T47D (cell line): ENCODE data around the gene RUNX3.

Experiments used
- DNase-seq, 2 experiments: peaks; one replicate each; pipeline versions ENCODE4 v3.0.0 to v3.0.0-alpha.2; 2011 to 2012; ENCODE audit warnings: low read depth in 1 of 2, low spot score in 1 of 2
- JUND ChIP-seq: IDR thresholded peaks from 2 replicates; pipeline ENCODE4 v1.6.1; 2012; ENCODE audit warnings: low read depth
- in situ Hi-C: cut with HindIII; loops from 2 replicates; pipeline ENCODE4 v1.10.0; 2016; ENCODE audit warnings: low sequenced_read_pairs, low pct_unique_long_range_greater_than_20kb

RUNX3 gene

DNA sequence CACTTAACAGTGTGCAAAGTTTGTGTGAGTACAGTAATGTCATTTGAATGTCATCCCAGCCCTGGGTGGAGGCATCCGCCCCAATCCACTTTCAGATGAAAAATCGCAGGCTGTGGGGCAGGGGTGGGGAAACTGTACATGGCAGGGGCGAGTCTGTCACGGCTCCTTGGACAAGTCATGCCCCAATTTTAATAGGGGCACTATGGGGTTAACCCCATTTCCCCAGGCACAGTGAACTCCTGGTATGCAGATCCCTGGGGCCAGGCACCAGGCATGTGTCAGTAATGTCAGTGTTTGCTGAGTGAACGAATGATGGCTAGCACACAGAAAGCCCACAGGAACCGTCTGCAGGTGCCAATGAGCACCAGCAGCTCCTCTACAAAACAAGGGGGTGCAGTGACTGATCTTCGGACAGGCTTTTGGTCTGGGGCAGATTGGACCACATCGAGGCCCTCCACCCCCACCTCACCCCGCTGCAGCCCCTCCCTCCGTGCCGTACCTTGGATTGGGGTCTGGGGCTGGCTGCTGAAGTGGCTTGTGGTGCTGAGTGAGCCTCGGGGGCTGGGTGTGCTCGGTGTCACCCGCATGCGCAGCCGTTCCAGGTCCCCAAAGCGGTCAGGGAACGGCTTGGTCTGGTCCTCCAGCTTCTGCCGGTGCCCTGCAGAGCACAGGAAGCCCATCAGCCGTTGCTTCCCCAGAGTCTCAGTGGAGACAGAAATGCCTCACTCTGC is 23.2 kb downstream of the RUNX3 start:
- TF ChIP-seq JUND, result no peak
- in situ Hi-C loops, result no loop called here
- DNase-seq, result no peak

DNA sequence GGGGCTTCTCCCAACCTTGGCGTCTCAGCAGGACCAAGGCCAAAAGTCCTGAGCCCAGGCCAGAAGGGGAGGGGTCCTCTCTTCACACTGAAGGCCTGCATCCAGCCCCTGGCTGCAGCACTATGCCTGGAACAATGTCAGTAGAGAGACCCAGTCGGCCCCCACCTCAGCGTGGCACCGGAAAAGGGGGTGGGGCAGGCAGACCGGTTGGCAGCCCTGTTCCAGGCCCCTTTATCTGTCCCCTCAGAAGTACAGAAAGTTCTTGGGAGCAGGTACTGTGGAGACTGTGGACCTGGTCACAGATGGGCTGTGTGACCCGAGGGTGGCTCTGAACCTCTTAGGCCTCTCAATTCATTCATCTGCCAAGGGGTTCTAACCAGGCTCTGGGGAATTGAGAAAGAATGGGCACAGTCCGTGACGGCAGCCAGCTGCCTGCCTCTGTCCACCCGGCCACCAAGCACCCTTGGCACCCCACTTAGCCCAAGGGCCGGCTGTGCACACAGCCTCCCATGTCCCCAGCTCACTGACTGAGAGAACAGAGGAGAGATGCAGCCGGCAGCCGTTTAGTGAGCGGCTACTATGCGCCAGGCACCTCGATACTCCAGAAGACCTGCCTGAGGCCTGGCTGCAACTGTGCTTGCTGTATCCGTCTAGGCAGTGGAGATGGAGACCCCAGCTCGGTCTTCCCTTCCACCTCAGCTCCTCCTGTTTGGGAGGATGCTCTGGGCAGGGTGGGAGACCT is 23.9 kb downstream of the RUNX3 start:
- in situ Hi-C loops, result no loop called here
- no peak for DNase-seq
- TF ChIP-seq JUND, result no peak

DNA sequence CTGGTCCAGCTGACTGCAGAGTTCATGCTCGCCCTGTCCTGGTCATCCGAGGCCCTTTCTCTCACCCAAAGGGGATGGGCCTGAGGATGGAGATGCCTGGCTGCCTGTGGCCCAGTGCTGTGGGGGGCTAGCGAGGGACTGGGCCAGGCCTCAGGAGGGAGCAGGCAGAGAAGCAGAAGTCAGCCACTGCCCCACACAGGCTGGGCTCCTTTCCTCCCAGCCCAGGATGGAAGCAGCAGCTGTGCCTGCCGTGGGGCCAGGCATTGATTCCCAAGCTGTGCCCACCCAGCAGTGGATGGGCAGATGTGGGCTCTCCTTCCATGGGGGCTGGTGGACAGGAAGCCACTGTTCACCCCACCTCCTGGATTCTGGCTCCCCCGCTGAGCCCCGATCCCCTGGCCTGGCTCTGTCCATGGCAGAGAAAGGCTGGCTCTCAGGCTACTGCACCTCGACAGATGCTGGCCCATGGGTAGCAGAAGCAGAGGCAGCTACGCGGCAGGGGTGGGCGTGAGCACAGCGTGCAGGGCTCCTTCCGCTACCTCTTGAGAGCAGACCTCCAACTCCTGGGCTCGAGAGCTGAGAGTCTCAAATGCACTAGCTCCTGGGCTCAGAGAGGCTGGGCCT is 24.6 kb downstream of the RUNX3 start:
- no peak for TF ChIP-seq JUND
- in situ Hi-C loops, result no loop called here
- no peak for DNase-seq

DNA sequence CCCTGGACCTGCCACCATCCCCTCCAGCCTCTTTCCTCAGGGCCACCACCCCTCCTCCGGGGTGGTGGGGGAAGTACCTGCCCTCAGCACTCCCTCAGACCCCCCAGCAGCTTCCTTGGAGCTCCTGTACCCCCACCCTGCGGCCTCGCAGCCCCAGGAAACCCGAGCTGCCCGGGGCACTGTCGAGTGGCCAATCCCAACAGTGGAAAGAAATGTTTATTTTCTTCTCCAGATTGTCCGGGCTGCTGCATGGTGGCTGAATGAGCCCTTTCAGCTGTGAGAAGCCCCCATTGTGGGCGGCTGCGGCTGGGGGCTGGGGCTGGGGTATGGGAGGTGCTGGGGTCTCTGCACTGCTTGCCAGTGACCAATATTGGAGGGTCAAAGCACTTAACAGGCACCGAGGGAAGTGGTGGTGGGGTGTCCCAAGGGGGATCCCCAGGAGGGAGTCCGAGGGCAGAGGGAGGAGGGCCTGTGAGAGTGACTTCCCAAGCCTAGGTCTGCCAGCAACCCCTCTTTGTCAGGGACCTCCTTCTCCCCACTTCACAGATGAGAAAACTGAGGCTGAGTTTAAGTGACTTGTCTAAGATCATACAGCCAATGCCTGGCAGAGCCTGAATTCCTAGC is 25.2 kb downstream of the RUNX3 start:
- in situ Hi-C loops, result no loop called here

DNA sequence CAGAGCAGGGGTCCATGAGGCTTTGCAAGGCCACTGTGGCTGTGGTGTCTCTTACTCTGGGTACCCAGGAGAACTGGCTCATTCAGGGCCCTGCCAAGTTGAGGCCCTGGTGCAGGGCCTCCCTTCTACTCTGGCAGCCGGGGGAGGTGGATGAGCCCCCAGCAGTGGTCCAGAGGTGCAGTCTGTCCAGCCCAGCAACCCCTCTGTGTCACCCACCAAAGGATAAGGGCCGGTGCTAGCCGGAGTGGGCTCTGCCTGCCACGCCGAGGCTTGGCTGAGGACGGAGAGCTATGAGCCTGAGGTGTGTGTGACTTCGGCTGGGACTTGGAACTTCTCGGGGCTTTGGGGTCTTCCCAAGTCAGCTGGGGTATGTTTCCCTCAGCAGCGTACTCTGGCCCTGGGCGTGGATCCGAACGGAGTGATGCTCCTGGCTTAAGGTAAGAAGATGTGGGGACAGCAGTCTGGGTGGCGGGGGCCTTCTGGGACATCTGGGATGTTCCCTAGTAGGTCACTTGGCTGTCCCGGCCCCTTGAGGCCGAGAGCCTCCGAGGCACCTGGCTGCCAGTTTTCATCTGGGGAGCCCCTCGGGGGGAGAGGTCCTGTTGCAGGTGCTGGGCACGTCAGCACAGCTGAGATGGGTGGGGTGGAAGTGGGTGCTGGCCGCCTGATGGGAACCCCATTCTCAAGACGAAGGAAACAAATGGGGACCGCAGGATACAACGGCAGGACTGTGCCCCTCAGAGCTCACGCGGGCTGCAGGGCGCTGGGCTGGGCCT is 25.9 kb downstream of the RUNX3 start:
- in situ Hi-C loops, result no loop called here
- TF ChIP-seq JUND, result no peak
- DNase-seq, result no peak

More for the DNA sequence above, 25.2 kb downstream of the RUNX3 start:
- no peak for TF ChIP-seq JUND
- DNase-seq, result no peak

DNA sequence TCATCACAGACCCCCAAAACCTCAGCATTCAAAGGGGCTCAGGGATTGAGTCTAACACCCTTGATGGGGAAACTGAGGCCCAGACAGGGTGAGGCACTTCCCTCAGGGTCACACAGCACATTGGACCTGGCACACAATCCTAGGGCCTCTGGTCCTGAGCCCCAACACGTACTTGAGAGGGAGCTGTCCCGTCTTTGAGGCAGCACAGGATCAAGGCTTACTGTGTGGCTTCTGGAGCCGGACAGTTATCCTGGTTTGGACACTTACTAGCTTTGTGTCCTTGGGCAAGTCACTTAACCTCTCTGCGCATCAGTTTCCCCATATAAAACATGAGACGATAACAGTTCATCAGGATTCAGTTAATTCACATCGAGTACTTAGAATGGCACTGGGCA is 26.5 kb downstream of the RUNX3 start:
- TF ChIP-seq JUND, result no peak
- DNase-seq, result no peak
- in situ Hi-C loops, result no loop called here

DNA sequence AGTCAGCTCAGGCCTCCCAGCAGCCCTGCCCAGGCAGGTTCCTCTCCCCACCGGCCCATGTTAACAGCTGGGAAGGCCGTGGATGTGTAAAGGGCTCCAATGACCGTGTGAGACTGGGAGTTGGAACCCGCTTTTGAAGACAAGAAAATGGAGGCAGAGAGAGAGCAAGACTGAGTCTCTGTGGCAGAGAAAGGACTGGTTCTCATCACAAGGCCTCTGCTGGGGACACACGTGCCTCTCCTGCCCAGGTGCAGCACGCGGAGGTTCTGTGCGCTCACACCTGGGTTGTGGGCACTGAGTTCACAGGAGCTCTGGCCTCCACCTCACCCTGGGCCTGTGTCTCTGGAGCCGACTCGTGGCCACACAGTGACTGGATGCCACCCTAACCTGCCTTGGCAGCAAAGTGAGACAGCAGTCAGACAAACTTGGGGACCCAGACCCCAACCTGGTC is 27.0 kb downstream of the RUNX3 start:
- TF ChIP-seq JUND, result no peak
- in situ Hi-C loops, result no loop called here
- no peak for DNase-seq

DNA sequence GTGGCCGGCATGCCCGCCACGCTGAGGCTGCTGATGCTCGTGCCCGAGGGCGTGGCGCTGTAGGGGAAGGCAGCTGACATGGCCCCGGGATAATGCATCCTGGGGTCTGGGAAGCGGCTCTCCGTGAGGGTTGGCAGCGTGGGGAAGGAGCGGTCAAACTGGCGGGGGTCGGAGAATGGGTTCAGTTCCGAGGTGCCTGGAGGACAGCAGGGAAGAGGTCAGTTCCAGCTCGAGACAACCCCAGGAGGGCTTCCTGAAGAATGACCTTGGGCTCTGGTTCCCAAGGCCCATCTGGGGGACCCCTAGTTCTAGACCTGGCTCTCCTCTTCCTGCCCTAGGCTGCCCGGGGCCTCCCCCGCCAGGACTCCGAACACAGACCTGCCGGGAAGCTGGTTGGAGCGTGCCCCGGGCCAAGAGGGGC is 27.6 kb downstream of the RUNX3 start:
- in situ Hi-C loops, result no loop called here
- TF ChIP-seq JUND, result no peak
- DNase-seq, result no peak

DNA sequence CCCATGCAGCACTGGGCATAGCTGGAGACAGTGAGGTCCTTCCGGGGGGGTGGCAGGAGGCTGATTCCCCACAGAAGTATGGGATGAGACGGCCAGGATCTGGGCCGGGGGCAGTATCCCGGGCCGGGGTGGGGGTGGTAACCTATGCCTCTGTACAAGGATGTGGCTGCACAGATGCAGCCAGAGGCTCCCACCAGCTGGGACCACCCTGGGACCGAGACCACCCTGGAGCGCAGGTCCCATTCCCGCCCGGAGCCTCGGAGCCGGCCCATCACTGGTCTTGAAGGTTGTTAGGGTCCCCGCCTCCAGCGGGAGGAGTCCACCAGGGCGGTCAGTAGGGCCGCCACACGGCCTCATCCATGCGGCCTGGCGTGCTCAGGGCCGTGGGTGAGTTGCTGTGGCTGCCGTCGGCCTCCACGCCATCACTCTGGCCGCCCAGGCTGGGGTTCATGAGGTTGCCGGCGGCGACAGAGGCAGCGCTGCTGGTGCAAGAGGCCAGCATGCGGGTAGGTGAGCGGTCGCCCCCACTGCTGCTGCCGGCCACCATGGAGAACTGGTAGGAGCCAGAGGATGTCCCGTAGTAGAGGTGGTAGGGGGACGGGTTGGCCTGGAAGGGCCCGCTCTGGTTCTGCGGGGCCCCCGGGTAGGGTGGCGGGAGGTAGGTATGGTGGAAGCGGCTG is 28.1 kb downstream of the RUNX3 start:
- TF ChIP-seq JUND, result no peak
- no peak for DNase-seq
- in situ Hi-C loops, result no loop called here

DNA sequence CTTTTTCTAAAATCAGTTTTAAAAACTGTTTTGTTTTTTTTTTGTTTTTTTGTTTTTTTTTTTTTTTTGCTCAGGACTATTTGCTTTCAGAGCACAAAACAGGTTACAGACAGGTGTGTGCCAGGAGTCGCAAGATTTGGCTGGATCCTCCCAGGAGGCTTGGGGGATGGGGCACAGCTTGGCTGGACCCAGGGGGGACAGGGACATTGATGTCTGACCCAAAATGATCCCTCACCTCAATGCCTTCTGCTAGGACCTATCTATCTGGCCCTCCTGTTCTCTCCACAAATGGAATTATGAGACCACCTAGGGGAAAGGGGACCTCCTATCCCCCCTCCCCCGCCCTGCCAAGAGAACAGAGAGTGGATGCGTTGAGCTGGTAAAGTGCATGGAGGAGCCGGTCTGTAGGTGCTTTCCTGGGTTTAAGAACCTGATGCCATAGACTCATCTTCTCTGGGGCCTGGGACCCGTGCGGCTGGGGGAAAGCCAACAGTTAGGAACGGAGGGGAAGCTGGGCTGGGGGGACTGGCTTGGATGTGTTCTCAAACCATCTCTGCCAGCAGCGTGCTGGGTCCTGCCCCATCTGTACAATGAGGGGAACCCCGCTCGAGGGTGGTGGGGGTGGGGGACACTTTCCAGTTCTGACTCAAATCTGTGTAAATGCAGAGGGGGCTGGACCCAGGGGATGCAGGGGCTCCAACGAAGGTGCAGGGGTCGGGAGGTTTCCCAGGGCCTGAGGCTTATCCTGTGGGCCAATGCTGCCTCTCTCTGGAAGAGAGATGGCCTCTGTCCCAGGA is 28.9 kb downstream of the RUNX3 start:
- DNase-seq, result no peak
- TF ChIP-seq JUND, result no peak
- in situ Hi-C loops, result no loop called here

DNA sequence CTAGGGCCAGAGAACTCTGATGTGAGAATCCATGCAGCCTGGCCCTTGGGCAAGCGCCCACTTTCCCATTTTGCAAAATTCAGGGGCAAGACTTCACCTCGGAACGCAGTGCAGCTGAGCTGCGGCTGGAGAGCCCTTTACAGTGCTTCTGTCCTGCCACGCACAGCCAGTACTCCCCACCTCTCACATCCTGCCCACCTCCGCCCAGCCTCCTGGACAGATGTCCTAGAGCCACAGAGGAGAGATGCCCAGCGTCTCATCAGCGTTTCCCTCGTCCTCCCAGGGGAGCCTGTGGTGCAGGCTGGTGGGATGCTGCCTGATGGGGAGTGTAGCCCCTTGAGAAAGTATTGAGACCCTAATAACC is 29.6 kb downstream of the RUNX3 start:
- TF ChIP-seq JUND, result no peak
- DNase-seq, result no peak
- in situ Hi-C loops, result no loop called here
